Measurements from ENCODE around the gene SIM1. TPM values are rescaled to one million over a fixed set of nuclear protein-coding genes. Genes with fewer than 3 reads are reported as not detected.

The SIM1 gene
- total RNA-seq, 1 donor from 2014 or later, result not detected

DNA sequence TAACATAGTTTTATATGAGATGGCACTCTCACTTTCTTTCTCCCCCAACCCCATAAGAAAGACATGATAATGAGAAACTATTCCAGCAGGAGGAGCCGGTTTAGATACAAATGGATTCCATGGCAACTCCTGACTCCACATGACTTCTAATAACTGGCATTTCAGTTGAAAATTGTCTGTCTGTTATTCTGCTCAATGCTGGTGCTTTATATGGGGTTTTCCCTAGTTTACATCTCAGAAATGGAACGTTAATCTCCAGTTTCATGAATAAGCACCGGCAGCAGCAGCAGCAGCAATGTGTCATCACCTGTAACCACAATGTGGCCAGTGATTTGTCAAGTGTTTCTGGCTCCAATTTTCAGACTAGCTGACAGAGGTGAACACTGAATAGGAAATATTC, 8.0 kb upstream of the SIM1 start:
- no peak for DNase-seq (ENCODE audit: low spot score in 2 of 2)
- FAIRE-seq, result no peak

DNA sequence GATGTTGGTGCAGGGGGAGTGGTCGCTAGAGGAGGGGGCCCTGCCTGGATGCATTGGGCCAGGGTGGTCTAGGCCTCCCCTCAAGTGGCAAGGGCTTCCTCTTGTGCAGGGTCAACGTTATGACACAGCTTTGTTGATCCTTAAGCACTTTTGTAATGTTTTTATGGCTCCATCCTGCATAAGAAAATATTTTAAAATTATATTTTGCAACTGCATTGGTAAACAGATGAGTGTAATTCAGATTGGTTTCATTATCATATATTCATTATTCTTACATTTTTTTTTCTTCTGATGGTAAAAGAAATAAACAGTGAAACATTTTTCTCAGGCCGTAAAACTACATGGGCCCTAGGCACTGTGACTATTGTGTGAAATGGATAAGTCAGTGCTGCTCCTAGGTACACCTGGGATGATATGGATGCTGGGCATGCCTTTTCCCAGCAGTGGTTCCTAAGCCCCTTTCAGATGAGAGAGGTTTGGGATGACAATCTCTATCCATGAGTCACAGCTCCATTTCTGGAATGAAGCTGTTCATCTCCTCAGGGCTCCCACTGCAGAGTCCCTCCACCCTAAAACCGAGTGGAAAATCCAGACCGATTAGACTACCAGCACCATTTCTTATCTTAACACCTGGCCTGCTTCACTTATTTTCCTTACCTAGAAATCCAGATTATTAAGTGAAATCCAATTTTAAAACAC, 5.8 kb upstream of the SIM1 start:
- DNase-seq (ENCODE audit: low spot score in 2 of 2), result no peak
- FAIRE-seq, result no peak

DNA sequence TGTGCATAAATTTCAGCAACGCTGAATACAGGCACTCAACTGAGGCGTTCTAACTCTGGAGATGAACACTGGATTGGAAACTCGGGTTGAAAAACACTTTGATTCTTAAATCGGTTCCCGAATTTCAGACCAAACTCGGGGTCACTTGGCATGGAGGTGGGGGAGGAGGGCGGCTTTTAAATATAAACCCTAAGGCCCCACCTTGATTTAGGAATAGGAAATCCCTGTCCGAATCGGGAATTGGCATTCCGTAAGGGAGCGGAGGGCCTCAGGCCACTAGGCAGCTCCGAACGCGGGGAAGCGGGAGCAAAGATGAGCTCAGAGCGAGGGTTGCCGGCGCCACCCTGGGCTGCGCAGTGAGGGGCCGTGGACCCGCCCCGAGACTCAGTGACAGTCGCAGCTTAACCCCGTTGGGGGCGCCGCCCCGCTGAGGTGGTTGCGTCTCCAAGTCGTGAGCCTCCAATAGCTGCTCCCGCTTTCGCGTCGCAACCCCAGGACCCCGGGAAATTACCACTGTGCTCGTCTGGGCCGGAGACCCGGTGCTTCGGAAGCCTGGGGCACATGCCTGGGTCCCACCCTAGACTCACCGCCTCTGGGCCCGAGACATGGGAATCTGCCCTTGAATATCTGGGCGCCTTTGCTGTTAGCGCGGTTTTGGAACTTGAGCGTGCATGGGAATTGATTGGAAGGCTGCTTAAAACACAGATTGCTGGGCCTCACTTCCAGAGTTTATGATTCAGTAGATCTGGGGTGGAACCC, 4.6 kb upstream of the SIM1 start:
- FAIRE-seq (no peak), DNase-seq (ENCODE audit: low spot score in 2 of 2) (no peak)

DNA sequence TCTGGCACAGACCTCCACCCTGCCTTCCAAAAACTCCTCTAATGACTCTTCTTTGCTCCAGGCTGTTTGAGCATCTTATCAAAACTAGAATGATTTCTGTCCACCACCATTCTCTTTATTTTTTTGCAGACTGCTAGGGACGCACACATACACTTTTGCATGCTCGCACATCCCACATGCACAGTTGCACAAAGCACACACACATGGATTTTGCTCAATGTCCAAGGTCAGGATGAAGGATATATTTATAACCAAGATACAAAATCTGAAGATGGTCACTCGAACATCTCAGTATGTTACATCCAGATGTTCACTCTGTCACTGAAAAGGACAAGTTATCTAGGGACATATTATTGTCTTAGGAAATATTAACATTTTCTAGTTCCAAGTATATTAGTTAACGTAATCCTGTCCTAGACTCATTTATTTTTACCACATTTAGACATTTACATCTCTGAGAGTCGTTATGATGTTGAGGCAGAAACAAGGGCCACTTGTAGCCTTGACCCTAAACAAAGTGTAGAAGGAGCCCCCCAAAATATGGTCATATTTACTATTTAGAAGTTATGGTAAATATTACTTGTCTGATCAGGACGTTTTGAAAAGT, 3.4 kb upstream of the SIM1 start:
- DNase-seq (ENCODE audit: low spot score in 2 of 2), result peak in 1 of 2 donors; percentile 8
- FAIRE-seq, result no peak

DNA sequence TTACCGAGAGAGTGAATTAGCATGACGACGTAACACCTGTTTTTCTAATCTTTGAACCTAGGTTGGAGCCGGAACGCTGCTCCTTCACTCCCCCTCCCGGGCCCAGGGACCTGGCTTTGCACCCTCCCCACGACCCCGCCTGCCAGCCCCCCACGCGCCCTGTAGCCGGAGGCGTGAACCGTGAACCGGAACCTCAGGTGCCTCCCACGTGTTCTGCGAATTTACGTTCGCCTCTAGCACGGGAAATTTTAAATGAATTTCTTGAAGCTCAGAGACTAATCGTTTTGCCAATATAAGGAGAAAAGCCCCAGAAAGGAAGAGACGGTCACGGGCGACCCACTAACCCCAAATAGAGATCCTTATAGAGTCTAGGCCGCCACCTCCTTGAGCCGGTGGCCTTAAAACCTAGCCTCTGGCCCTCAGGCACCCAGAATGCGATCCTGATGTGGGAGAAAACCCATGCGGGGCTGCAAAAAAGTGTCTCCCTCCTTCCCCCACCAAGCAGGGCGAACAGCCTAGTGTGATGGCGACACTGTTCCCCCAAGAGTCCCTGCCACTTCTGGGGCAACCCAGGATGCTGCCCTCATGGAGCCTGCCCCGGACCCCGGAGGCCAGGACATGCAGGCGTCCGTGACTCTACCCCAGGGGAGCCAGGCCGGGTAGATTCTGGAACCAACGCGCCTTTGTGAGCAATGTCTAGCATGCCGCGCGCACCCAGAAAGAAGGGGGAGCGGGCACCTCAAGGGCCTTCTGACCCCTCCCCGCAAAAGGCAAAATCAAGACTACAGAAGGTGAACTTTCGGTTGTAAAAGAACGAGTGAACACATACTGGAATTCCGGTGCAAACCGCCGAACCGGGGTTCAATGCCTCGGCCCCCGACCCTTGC, 2.7 kb upstream of the SIM1 start:
- no peak for DNase-seq (ENCODE audit: low spot score in 2 of 2)
- no peak for FAIRE-seq

DNA sequence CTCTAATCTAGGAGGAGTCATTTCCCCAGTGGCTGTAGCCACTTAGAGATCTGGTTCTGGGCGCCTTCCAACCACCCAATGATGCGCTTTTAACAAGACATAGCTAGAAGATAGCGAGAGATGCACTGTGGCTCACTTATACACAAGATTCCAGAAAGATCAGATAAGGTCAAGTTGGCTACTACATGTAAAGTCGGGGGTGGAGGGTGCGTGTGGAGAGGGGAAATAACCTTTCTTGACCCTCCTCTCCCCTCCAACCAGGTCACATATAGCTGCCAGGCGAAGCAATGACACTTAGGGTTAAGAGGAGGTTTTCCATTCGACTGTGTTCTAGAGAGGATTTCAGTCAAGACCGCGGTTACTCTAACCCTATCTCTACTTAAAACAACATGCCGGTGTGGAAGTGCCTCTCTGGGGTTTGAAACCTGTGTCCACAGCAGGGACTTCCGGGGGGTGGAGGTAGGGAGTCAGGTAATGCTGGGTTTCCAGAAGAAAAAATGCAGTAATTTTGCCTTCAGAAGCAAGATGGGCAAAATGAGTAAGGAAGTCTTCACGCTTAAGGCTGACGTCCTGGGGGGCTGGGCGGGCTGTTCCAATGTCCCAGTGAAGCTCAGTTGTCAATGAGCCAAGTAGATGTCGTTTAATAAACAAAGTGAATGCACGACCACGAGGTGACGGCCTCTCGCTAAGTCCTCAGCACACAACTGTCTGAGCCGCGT, 1.8 kb upstream of the SIM1 start:
- no peak for FAIRE-seq

DNA sequence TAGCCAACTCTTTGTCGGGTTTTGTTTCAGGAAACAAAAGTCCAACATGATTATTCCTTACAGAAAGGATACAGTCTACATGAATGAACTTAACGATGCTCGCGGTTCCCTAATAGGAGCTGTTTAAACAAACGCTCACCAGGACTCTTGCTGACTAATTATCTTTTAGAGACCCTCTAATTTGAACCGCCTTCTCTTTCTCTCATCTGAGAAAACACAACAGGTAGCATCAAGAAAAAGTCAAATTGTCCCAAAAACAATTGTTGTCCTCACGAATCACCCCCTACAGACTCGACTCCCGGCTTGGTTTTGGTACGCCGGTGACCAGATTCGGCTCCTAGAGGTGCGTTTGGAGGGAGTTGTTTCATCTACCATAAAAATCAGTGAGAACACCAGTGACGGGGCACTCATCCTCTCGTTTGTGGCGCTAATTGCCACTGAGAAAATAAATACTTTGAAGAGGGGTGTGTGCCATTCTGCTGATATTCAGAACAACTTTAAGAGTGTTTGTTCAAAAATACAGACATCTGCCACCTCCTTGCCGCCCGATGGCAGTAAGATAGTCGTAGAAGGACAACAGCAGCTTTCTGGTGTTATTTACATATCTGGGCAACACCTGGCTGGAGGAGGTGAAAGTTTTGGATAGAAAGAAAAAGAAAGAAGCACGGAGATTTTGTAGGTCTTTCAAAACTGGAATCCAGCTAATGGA, 1.1 kb upstream of the SIM1 start:
- no peak for DNase-seq (ENCODE audit: low spot score in 2 of 2)
- no peak for FAIRE-seq

More for the DNA sequence above, 1.8 kb upstream of the SIM1 start:
- DNase-seq (ENCODE audit: low spot score in 2 of 2), result no peak

DNA sequence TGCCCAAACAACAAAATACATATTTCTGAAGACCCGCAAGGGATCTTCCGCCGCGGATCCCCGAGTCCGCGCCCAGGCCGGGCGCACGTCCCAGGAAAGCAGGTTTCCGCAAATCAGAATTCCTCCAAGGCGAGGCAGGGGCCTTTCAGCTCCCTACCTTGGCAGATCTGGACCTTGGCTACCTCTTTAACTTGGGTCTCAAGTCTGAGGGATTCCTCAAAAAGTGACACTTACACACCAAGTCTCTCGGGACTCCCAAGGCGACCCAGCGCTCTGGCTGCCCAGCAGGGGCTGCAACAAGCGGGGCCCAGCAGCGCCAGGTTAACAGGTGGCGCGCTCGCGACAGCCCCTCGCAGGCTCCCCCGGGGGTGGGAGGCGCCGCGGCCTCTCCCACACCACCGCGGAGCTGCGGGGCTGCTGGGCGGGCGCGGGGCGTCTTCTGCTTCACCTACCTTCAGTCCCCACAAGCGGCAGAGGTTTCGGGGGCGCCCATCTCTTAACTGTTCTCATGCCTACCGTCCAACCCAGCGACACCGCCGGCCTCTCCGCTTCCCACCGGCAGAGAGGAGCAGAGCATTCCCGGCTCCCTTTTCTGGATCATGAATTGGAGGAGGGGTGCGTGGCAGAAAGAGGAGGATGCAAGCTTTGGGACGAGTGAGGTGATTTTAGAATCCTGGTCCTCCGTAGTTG, 414 bp downstream of the SIM1 start:
- no peak for DNase-seq (ENCODE audit: low spot score in 2 of 2)
- FAIRE-seq, result no peak

DNA sequence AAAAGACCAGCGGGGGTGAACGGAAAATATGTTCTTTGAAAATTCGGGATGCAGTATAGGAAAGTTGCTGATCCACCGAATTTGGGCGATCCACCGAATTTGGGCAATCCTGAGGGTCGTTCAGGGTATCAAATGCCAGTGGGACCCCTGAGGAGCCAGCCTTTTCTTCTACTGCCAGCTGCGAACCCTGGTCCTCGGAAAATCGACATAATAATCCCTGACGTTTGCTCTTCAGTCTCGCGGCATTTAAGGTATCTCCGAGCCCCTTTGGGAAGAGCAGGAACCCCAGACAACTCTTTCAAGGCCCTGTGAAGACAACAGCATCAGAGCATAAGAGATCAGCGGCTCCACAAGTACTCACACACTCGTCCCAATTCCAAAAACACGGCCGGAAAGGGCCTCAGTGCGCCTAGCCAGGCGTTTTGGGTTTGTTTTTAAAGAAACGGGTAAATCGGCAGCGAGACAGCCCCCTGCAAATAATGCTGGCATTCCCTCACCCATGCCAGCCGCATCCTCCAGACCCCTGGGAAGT, 1.0 kb downstream of the SIM1 start:
- FAIRE-seq (no peak), DNase-seq (ENCODE audit: low spot score in 2 of 2) (no peak)

DNA sequence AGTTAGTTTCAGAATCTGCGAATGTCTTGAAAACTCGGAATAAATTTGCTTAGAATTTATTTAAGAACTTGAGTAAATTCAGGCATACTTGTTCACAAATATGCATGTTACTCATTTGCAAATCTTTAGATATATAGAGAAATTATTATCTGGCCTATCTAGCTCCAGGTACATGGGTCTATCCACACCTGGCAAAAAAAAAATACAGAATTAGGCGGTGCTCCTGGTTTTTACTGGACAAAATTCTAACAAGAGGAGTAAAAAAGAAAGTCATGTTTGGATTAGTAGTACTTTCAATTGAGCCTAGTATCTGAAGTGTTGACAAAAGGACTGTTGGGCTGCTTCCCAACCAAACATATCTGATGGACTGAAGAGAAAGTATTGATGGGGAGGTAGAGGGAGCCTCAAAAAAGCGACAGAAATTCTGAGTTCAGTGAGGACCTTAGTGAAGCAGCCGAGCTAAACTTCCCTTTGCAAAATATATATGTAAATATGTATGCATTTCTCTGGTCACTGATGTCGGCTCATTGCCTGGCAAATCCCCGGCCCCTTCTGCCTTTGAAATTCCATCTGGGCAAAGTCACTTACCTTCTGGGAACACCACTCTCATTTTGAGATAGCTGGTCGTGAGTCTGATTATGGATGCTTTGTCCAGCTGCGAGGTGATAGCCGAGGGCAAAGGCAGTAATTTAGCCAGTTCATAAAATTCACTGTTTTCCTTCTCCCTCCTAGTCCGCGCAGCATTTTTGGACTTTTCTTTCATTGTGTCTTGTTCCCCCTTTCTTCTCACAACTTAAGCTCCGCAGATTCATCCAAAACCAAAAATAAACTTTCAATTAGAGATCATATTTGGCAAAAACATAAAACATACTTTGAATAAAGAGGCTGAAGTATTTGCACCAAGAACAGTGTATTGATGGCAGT, 1.8 kb downstream of the SIM1 start:
- DNase-seq (ENCODE audit: low spot score in 2 of 2) (no peak), FAIRE-seq (no peak)

DNA sequence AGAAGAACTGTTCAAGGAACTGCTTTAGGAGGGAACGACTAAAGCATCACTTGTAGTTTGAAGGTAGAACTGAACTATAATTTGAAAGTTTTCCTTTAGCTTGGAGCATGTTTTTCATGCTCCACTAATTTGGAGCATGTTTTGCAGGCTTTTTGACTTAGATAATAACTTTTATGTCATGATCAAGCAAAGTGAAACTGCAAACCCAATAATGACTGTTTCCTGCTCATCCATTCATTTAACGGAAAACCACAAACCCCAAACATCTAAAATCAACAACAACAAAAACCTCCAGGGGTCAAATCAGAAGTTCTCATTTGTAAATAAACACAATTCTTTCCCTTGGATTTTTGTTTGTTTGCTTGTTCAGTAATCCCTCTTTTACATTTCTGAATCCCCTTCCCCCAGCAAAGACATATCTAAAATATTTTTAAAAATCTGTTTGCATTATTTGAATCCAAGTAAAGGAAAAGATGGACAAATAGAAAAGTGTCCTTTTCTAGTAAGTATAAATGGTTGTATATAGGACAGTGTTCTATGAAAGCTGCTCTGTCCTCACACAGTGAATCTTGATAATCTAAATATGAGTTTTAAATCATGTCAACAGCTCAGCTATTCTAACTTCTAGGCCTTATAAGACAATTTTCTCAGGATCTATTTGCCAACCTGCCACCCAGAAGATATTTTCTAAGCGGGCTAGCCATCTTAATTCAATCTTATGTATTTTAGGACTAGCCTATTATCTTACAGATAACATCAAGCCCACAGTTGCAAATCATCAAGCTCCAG, 2.6 kb downstream of the SIM1 start:
- DNase-seq (ENCODE audit: low spot score in 2 of 2) (no peak), FAIRE-seq (no peak)

DNA sequence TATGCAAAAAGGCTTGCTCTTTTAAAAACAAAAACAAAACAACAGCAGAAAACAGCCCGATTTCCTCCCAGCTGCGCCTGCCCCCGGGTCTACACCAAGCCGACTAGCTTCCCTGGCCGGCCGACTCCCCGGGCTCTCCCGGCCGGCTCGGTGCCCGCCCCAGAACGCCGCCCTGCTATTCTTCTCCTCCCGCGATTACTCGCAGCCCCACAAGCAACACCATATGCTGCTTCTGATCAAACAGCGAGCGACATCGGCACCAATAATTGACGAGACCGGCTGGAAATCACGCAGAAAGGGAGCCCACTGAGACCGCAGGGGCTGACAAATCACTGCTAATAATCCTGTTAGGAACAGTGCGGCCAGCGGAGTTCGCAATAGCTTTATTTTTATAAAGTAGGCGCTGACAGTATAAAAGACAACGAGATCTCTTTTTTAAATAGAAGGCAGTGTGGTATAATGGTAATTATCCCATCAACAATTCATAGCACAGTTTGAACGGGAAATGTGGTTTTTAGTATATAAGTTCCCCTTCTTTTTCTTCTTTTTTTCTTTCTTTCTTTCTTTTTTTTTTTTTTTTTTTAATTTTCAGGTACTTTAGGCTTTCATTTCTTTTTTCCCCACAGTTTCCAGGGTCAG, 3.3 kb downstream of the SIM1 start:
- FAIRE-seq, result no peak
- no peak for DNase-seq (ENCODE audit: low spot score in 2 of 2)

DNA sequence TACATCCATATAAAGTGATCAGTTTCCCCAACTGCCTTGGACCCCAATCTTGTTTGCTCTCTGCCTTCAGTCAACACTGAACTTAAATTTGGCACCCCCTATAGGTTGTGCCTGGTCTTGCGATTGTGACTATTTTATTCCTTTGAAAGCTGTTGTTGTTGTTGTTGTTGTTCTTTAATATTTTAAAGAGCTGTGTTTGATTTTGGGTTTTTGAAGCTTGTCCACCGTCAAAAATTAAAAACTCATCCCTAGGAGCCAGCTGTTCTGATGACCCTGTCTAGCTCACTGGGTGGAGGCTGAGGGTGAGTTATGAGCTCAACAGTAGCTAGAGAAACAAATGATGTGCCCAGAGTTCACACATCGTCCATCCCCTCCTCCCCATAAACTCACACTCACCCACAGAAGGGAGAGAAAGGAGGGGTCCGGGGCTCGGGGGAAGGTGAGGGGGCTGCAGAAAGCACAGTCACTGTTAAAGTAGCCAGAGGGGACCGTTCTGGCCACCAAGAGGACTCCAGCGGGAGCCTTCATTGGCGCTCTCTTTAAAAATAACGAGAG, 4.0 kb downstream of the SIM1 start:
- FAIRE-seq, result no peak
- no peak for DNase-seq (ENCODE audit: low spot score in 2 of 2)

DNA sequence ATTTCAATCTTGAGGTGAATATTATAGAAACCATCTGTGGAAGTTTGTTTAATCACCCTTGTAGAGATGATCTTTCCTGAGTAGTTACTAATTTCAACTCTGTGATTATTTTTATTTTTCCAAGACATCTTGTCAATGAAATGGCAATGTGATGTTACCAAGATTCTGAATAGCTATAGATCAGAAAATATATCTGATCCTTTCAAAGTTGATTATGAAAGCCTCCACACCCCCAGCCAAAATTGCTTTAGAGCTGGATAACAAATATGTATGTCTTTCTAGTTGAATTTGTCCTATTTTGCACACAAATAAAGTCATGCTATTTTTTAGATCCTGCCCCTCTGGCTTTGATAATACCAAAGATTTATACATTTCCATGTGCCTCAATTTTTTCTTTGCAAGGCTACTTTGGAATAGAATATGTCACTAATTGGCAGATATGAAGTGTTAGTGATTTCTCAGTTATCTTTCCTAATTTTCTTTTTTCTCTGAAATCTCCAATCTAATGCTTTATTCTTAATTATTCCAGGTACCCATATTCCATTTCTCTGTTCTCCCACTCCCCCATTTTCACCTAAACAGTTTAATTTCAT, 5.0 kb downstream of the SIM1 start:
- DNase-seq (ENCODE audit: low spot score in 2 of 2), result no peak
- FAIRE-seq, result no peak

DNA sequence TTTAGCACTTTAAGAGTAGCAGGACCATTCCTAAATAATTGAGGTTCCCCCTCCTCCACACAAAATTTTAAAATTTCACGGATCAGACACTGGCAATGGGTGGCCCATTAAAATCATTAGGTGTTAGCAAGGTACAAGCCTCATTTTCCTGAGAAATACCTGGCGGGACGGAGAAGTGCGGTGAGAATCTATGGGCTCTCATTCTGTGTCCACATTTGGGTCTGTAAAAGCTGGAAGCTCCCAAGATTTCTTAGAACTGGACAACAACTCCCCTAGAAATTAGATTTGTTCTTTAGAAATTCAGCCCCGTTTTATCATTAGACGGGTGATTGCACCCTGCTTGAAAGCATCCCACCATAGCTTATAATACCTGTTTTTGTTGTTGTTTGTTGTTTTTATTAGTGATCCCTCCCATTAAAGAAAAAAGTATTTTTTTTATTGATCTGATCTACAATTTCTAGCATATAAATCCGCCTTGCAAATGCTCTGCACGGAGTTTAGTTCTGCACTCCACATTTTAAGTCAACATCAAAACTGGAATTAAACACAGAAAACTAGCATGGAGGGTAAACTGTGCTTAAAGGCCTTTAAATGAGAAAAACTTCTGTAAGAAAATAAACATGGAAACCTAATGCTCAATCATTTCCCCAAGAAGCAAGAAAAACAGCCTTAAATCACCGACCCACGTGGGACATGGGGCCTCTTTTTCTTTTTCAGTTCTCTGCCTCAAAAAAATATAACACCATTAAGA, 5.7 kb downstream of the SIM1 start:
- DNase-seq (ENCODE audit: low spot score in 2 of 2) (no peak), FAIRE-seq (no peak)
